ENCODE data around the gene NSDHL.

DNA sequence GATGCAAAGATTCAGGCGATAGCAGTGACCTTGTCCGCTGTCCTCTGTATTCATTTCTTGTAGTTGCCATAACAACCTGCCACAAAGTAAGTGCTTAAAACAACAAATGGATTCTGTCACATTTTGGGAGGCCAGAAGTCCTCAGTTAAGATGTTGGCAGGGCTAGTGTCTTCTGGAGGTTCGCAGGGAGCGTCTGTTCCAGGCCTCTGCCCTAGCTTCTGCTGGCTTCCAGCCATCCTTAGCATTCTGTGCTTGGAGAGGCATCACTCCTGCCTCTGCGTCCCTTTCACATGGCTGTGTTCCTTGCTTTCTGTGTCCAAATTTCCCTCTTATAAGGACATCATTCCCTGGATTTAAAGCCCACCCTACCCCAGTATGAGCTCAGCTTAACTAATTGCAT, 35.5 kb downstream of the NSDHL start:
- TF ChIP-seq GABPA (IDR thresholded peaks at IDR 0.05; ENCODE audit: low read depth) = no peak
- TF ChIP-seq, protein P1, sequence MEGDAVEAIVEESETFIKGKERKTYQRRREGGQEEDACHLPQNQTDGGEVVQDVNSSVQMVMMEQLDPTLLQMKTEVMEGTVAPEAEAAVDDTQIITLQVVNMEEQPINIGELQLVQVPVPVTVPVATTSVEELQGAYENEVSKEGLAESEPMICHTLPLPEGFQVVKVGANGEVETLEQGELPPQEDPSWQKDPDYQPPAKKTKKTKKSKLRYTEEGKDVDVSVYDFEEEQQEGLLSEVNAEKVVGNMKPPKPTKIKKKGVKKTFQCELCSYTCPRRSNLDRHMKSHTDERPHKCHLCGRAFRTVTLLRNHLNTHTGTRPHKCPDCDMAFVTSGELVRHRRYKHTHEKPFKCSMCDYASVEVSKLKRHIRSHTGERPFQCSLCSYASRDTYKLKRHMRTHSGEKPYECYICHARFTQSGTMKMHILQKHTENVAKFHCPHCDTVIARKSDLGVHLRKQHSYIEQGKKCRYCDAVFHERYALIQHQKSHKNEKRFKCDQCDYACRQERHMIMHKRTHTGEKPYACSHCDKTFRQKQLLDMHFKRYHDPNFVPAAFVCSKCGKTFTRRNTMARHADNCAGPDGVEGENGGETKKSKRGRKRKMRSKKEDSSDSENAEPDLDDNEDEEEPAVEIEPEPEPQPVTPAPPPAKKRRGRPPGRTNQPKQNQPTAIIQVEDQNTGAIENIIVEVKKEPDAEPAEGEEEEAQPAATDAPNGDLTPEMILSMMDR (IDR thresholded peaks at IDR 0.05; ENCODE audit: insufficient read depth, low read length) = no peak
- TF ChIP-seq, protein P2, sequence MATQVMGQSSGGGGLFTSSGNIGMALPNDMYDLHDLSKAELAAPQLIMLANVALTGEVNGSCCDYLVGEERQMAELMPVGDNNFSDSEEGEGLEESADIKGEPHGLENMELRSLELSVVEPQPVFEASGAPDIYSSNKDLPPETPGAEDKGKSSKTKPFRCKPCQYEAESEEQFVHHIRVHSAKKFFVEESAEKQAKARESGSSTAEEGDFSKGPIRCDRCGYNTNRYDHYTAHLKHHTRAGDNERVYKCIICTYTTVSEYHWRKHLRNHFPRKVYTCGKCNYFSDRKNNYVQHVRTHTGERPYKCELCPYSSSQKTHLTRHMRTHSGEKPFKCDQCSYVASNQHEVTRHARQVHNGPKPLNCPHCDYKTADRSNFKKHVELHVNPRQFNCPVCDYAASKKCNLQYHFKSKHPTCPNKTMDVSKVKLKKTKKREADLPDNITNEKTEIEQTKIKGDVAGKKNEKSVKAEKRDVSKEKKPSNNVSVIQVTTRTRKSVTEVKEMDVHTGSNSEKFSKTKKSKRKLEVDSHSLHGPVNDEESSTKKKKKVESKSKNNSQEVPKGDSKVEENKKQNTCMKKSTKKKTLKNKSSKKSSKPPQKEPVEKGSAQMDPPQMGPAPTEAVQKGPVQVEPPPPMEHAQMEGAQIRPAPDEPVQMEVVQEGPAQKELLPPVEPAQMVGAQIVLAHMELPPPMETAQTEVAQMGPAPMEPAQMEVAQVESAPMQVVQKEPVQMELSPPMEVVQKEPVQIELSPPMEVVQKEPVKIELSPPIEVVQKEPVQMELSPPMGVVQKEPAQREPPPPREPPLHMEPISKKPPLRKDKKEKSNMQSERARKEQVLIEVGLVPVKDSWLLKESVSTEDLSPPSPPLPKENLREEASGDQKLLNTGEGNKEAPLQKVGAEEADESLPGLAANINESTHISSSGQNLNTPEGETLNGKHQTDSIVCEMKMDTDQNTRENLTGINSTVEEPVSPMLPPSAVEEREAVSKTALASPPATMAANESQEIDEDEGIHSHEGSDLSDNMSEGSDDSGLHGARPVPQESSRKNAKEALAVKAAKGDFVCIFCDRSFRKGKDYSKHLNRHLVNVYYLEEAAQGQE (IDR thresholded peaks at IDR 0.05; ENCODE audit: insufficient replicate concordance, low read depth) = no peak
- no peak for TF ChIP-seq POLR2AphosphoS5 (IDR thresholded peaks at IDR 0.05; ENCODE audit: low read depth)
- no peak for TF ChIP-seq SPI1 (IDR thresholded peaks at IDR 0.05; ENCODE audit: borderline replicate concordance, low read depth)

Data from HL-60 (cell line).